ENCODE data around the gene BAIAP2.
A peak's percentile ranks its signal among the peaks of the same experiment; 100 is the strongest.

The BAIAP2 gene

DNA sequence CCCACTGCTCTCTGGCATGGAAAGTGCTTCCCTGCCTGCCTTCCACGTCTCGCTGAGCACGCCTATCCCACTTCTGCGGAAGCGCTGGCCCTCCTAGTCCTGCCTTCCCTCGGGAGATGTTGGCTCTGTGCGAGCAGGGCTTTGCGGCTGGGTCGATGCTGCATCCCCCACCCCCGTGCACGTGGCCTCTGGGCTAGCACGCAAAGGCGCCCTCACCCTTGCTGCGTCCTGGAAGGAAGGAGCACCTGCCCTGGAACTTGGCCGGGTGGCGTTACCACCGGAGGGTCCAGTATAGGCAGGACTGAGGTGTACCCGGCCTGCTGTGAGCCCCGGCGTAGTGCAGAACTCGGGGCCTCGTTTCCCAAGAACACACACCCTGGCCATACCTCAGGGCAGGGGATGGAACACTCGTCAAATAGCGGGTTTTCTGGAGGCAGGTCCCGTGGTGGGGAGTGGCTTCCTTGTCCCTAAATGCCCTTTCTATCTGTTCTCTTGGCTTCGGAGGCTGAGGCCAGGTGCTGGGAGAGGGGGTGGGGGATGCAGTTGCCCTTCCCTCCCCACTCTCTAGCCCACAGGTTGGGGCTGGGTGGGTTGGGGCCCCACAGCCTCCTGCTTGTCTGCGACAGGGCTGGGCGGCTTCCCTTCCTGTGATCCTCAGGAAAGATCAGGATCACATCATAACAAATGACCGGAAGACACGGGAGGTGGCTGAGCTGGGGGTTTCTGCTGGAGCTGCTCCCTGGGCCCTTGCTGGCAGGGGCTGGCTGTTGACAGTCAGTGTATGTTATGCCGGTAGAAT lies 17.4 kb downstream of the BAIAP2 start:
- DNase-seq (ENCODE audit: low spot score), result no peak

DNA sequence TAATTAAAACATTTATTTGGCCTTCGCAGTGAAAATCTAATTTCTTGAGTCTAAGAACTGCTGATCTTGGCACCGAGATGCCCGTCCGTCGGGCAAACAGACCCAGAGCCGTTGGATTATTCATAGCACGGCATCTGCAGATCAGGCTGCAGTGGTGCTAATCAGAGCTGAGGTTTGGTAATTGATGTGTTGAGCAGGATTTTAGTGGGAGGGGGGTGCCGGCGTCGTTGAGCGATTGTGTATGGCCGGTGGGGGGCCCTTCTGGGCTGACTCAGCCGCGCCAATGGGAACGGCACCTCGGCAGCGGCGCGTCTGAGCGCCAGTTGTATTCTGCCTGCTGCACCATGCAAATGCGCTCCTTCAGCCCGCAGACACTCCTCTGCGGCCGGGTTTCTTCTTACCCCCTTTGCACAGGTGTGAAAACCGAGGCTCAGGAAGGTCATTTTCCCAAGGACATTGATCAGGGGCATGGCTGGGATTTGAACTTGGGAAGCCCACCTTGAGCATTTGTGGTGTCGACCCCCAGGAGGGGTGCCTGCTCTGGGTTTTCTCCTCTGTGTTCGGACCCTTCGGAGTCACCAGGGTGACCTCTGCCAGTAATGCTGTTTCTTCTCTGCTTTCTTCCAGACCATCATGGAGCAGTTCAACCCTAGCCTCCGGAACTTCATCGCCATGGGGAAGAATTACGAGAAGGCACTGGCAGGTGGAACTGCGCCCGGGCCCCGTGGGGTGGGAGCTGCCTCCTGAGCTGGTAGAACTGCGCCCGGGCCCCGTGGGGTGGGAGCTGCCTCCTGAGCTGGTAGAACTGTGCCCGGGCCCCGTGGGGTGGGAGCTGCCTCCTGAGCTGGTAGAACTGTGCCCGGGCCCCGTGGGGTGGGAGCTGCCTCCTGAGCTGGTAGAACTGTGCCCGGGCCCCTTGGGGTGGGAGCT lies 18.4 kb downstream of the BAIAP2 start:
- no peak for DNase-seq (ENCODE audit: low spot score)

GRCh38 chr17:81054308-81054707 lies 19.4 kb downstream of the BAIAP2 start:
- DNase-seq (ENCODE audit: low spot score), result no peak

DNA sequence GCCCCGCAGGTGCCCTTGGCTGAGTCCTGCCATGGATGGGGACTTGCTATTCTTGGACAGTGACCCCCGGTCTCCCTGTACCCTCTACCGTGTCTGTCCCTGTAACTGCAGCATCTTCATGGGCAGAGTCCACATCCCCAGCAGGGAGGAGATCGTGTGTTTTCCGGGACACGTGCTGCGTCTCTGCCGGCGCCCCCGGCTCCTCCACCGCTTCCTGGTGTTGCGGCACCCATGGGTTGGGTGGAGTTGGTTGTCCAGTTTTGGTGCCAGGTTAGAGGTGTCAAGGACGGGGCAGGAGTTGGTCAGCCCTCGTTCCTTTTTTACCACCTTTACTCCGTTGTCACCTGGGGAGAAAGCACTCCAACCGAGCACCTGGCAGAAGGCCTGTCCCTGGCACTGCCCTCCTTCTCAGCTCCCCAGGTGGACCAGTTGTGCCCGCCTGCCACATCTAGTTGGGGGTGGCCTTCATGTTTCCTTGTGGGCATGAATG lies 20.0 kb downstream of the BAIAP2 start:
- no peak for DNase-seq (ENCODE audit: low spot score)

GRCh38 chr17:81056312-81056711 lies 21.4 kb downstream of the BAIAP2 start:
- DNase-seq (ENCODE audit: low spot score), result no peak

DNA sequence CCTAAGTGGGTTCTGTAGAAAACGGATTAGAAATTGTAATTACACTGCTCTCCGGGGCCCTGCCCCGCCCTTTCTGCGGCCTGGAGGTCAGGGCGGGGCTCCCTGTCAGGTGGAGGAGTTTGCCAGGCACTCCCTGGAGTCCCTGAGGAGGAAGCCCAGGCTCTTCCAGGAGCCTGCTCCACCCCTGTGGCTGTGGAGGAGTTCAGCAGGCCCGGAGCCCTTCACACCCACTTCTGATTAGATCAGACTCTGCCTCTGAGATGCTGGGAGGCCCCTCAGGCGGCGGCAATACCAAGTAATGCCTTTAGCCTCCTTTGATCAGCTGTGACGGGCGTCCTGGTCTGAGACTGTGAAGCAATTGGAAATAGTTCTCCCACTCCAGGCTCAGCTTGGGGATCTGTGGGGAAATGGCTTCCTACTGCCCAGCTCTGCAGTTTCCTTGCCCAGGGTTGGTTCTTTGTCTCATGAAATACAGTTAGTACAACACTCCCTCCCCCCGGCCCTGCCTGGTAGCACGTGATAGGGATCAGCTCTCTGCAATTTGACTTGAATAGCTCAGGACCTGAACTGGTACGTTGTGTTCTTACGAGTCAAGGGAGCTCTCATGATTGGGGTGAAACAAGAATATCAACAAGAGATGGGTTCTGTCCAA lies 22.3 kb downstream of the BAIAP2 start:
- peak; percentile 43 for DNase-seq (ENCODE audit: low spot score)

DNA sequence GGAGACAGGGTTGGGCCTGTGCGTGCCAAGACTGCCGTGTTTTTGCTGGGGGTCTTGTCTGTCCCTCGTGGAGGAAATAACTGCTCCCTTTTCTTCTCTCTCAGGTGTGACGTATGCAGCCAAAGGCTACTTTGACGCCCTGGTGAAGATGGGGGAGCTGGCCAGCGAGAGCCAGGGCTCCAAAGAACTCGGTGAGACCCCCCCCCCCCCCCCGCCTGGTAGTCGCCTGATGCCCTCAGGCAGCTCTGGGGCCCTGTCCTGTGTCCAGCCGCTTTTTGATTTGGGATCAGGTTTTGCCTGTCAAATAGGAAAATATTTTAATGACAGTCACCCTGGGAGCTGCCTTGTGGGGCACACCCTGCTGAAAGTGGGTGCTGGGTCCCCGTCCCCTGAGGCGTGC lies 22.8 kb downstream of the BAIAP2 start:
- no peak for DNase-seq (ENCODE audit: low spot score)

DNA sequence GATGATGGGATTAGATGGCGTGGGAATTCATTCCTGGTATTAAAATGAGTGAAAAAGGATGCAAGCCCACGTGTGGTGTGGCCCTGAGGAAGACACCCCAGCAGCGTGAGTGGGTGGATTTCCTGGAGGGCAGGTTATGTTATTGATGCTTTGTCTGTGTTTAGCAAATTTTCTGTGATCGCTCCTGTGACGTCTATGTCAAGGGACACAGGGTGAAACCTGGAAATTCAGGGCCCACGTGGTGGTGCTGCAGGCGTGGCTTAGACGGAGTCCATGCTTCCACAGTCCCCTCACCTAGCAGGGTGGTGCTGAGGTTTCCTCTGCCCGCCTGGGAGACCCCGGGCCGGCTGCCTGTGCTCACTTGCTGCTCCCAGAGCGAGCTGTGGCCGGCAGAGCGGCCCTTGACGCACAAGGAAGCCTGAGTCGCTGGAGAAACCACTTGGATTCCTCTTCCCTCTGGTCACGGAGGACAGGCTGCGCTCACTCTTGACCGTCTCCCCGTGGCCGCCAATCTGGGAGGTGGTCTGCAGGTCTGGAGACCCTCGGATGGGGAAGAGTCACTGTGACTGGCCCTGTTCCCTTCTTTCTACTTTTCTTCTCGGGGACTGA lies 23.4 kb downstream of the BAIAP2 start:
- DNase-seq (ENCODE audit: low spot score), result no peak

- DNase-seq (ENCODE audit: low spot score), result no peak
These were observed 24.1 kb downstream of the BAIAP2 start for GRCh38 chr17:81059026-81059425.

DNA sequence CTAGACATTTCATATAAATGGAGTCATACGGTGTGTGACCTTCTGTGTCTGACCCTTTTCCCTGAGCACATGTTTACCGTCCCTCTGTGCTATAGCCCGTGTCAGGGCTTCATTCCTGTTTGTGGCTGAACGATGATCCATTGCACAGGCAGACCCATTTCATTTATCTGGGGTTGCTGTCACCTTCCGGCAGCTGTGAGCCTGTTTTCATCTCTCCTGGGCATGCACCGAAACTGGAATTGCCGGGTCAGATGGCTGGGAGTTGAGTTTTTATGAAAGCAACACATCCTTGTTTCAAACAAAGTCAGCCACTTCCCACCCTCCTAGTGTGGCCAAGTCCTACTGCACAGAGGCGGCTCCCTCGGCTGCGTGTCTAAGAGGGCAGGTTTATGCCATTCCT lies 25.5 kb downstream of the BAIAP2 start:
- DNase-seq (ENCODE audit: low spot score), result no peak

DNA sequence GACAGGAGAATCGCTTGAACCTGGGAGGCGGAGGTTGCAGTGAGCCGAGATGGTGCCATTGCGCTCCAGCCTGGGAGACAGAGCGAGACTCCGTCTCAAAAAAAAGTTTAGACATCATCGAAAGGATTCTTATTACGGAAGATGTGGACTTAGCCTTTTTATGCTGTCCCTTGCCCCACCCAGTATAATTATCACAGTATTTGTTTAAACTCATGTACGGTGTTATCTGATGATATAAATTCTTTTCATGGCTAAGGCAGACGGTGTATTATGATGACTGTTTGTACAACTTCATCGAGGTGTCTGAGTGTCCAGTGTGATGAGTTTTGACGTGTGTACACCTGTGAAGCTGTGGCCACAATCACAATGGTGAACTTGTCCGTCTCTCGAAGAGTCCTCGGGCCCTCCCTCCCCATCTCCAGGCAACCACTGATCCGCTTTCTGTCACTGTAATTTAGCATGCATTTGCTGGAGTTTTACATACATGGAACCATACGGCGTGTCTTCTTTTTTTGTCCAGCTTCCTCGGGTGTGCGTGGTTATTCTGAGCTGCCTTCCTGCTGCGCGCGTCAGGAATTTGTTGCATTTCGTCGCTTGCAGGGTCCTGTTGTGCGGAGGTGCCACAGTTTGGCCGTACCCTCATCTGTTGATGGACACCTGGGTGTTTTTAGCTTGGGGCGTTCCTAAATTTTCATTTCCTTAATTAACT lies 26.2 kb downstream of the BAIAP2 start:
- no peak for DNase-seq (ENCODE audit: low spot score)

GRCh38 chr17:81062014-81062780 lies 27.2 kb downstream of the BAIAP2 start:
- DNase-seq (ENCODE audit: low spot score), result no peak

DNA sequence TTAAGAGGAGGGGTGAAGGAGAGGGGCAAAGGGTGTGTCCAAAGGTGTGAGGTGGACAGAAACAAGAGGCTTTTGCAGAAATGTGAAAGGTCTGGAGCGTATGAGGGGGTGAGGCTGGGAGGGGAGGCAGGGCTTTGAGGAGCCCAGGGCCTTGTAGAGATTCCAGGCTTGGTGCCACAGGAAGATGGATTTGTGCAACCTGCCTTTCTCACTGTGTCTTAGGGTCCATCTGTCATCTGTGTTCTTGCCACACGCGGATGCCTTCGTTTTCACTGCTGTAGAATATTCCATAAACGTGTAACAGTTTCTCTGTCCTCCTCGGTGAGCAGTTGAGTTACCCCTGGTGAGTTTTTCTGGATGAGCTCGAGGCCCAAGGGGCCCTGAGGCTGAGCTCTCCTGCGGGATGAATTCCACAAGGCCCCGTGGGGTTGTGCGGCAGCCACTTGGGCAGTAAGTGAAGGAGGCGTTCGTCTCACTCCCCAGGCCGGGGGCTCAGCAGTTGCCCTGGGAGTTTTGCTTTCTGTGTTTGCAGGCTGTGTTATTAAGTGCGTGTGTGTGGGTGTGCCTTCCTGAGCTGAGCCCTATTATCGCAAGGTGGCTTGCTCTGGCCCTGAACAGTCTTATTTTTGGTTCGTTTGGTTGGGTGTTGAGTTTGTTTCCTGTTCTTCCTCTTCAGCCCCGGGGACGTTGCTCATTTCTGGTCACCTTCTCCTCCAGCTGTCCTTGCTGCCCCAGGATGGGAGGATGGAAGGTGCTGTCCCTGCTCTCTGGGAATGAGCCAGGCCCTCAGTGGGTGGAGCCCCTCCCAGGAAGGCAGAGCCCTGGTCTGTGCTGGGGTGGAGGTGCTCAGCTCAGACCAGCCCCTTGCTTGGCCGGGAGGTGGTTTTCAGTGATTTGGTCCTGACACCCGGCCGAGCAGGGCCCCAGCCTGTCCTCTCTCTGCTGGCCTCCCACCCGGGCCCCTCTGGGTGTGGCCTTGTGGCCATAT lies 28.4 kb downstream of the BAIAP2 start:
- DNase-seq (ENCODE audit: low spot score), result no peak

GRCh38 chr17:81064678-81065475 lies 29.9 kb downstream of the BAIAP2 start:
- DNase-seq (ENCODE audit: low spot score), result peak; percentile 88

DNA sequence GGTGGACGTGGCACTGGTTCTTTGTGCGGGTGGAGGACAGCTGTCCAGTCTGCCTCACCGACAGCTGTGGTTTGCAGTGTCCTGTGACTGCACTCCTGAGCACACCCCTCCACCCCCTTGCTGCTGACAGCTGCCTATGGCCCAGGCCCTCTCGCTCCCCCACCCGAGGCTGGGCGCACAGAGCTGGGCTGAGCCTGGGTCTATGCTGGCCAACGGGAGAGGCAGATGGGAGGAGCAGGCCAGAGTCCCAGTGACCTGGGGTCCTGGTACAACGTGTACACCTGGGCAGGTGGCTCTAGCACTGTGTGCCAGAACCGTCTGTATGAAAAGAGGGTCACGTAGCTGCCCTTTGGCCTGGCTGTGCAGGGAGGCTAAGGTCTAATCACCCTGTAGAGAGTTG lies 30.5 kb downstream of the BAIAP2 start:
- no peak for DNase-seq (ENCODE audit: low spot score)

DNA sequence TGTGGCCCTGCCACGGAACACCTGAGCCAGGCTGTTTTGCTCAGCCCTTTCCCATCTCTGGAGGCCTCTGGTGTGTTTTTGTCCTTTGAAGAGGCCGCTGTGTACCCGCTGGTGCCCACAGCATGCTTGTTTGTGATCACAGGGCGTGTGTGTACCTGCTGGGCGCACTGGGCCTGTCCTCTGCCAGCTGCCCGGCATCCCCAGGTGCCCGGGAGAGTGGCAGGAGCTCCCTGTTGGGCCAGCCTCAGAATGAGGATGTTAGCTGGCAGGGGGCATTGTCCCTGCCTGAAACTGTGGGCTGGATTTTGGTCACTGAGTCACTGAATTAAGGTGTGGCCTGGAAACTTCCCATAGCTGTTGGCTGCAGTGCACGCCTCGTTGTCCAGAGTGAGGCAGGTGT lies 31.1 kb downstream of the BAIAP2 start:
- DNase-seq (ENCODE audit: low spot score), result no peak

- no peak for DNase-seq (ENCODE audit: low spot score)
These were observed 31.9 kb downstream of the BAIAP2 start for GRCh38 chr17:81066771-81067315.

DNA sequence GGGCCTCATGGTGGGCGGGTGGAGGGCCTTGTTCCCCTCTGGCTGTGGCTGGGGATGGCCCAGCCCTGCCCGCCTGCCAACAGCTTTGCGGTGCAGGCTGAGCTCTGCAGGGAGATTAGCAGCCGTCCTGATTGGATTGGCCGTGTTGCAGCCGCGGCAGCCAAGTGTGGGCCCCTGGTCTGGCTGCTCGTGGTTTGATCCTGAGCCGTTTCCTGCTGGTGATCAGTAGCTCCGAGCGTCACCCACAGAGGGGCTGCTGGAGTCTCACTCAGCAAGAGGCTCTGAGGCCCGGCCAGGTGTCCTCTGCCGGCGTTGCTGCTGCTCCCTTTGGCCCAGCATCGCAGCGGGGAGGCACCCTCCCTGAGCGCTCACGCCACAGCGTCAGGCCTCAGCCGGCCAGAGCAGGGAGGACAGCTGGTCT lies 32.5 kb downstream of the BAIAP2 start:
- no peak for DNase-seq (ENCODE audit: low spot score)

Data from GM03348 (cell line).